ENCODE measurements around the gene FAM181A. TPM values are rescaled to one million over a fixed set of nuclear protein-coding genes. Genes with fewer than 3 reads are reported as not detected.

Gene FAM181A
- total RNA-seq, 2 experiments from 2014 or later: not detected

DNA sequence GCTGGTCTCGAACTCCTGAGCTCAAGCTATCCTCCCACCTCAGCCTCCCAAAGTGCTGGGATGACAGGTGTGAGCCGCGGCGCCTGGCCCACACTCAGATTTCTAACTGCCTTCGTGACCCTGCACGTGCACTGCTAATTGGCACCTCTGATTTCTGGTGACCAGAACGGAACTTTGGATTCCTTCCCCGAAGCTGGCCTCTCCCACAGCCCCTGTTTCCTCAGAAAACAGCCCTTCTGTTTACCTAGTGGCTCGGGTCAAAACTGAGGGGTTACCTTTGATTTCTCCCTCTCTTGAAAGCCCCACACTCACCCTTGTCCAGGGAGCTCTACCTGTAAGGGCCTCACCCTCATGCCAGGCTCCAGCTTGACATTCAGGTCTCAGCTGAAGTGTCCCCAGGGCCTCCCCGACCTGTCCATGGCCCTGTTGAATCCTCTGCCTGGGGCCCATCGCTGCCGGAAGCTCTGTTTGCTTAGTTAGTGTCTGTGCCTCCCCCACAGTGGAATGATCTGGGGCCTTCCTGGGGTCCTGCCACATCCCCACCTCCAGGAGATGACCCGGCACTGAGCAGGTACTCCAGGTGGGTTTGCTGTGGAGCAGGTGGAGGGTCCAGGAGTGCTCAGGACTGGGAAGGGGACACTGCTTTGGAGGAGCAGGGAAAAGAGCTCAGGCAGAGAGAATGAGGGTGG, 24.4 kb upstream of the FAM181A start:
- ChIA-PET CTCF (interaction anchor here (1.3 to 1.5 kb wide), 2 partner anchors 18 to 247 kb away, joined by 4 read pairs; no protein-coding TSS in a partner anchor), POLR2A (no interaction called here)
- H3K4me3 Mint-ChIP-seq: no peak overlapping the region
- H3K36me3 Mint-ChIP-seq (ENCODE audit: low read depth): no peaks in the 10 kb centered on the region
- H3K9me3 Mint-ChIP-seq: no peaks in the 10 kb centered on the region
- H3K27ac Mint-ChIP-seq: no peak overlapping the region
- intact Hi-C loops (cut with micrococcal nuclease): no loop called here
- H3K27me3 Mint-ChIP-seq: no peaks in the 10 kb centered on the region
- TF ChIP-seq, protein P1, sequence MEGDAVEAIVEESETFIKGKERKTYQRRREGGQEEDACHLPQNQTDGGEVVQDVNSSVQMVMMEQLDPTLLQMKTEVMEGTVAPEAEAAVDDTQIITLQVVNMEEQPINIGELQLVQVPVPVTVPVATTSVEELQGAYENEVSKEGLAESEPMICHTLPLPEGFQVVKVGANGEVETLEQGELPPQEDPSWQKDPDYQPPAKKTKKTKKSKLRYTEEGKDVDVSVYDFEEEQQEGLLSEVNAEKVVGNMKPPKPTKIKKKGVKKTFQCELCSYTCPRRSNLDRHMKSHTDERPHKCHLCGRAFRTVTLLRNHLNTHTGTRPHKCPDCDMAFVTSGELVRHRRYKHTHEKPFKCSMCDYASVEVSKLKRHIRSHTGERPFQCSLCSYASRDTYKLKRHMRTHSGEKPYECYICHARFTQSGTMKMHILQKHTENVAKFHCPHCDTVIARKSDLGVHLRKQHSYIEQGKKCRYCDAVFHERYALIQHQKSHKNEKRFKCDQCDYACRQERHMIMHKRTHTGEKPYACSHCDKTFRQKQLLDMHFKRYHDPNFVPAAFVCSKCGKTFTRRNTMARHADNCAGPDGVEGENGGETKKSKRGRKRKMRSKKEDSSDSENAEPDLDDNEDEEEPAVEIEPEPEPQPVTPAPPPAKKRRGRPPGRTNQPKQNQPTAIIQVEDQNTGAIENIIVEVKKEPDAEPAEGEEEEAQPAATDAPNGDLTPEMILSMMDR (IDR thresholded peaks at IDR 0.05): no peak
- H3K4me1 Mint-ChIP-seq (ENCODE audit: low read depth): no peaks in the 10 kb centered on the region
- no peak for ATAC-seq
- no peak for DNase-seq

GRCh38 chr14:93903342-93904184, 23.6 kb upstream of the FAM181A start:
- POLR2A ChIA-PET: no interaction called here
- no peaks in the 10 kb centered on the region for H3K9me3 Mint-ChIP-seq
- no peak overlapping the region for H3K27ac Mint-ChIP-seq
- peak; percentile 7 for DNase-seq
- intact Hi-C loops (cut with micrococcal nuclease): no loop called here
- no peak overlapping the region for H3K4me3 Mint-ChIP-seq
- no peak for ATAC-seq
- TF ChIP-seq, protein P1 (IDR thresholded peaks at IDR 0.05): no peak
- CTCF ChIA-PET: interaction anchor here (1.3 to 1.5 kb wide), 2 partner anchors 19 to 248 kb away, joined by 4 read pairs; no protein-coding TSS in a partner anchor
- H3K4me1 Mint-ChIP-seq (ENCODE audit: low read depth): no peaks in the 10 kb centered on the region
- H3K27me3 Mint-ChIP-seq: no peaks in the 10 kb centered on the region
- H3K36me3 Mint-ChIP-seq (ENCODE audit: low read depth): no peaks in the 10 kb centered on the region

DNA sequence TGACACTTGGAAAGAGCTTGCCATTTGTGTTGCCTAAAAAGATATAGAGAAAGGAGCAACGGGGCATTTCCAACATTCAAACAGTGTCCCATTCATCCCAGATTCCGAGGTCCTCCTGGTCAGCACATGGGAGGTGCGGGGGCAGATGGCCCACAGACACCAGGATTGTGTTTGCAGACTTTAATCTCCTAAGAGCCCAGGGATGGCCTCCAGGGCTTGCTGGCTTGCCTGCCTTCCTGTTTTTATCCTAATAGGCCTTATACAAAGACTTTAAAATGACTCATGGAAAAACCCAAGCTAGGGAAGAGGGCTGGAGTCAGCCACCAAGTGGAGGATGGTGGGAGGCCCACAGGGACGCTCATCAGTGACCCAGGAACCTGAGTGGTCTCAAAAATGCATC, 21.5 kb upstream of the FAM181A start:
- H3K4me1 Mint-ChIP-seq (ENCODE audit: low read depth): no peaks in the 10 kb centered on the region
- DNase-seq: no peak
- TF ChIP-seq, protein P1 (IDR thresholded peaks at IDR 0.05): no peak
- intact Hi-C loops (cut with micrococcal nuclease): no loop called here
- POLR2A ChIA-PET: no interaction called here
- ATAC-seq: no peak
- H3K4me3 Mint-ChIP-seq: no peak overlapping the region
- no peaks in the 10 kb centered on the region for H3K27me3 Mint-ChIP-seq
- H3K36me3 Mint-ChIP-seq (ENCODE audit: low read depth): no peaks in the 10 kb centered on the region
- CTCF ChIA-PET: interaction anchor here (1.1 to 2.1 kb wide), 2 partner anchors 8 to 614 kb away, joined by 3 to 6 read pairs; no protein-coding TSS in a partner anchor
- H3K9me3 Mint-ChIP-seq: no peaks in the 10 kb centered on the region
- no peak overlapping the region for H3K27ac Mint-ChIP-seq

DNA sequence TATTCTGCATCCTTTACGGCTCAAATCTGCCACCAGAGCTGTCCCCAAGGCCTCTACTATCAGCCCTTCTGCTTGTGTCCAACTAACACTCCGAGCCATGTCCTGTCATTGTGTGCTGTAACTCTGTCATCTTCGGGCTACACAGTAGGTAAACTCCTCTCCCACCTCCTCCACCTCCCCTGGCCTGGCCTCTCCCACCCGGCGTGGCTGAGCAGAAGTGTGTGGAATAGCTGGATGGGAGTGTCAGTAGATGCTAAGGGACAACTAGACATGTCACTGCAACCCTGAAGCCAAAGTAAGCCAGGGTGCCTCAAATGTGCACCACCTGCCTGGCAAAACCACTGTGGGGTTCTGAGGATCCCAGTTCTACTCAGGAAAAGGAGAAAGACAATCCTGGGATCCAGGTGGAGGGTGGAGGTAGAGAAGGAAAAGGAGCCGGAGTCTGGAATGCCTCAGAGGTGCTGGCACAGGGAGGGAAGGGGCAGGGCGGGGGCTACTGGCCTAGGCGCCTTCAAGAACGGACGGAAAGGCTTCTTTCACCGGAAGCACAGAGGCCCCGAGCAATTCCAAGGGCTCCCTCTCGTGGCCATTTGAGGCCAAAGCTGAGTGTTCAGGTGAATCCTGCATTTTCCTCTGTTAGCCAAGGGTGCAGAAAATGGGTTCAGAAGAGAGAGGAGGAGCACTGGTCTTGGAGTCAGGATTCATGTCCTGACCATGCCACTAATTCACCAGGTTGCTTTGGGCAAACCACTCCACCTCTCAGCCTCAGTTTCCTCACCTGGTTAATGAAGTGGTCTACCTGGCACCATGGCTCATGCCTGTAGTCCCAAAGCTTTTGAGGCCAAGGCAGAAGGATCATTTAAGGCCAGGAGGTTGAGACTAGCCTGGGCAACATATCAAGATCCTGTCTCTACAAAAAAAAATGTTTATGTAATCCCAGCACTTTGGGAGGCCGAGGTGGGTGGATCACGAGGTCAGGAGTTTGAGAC, 20.5 kb upstream of the FAM181A start:
- ATAC-seq (peak; percentile 84), DNase-seq (peak; percentile 82)
- Mint-ChIP-seq H3K9me3 (no peaks in the 10 kb centered on the region), H3K4me1 (ENCODE audit: low read depth) (no peaks in the 10 kb centered on the region), H3K36me3 (ENCODE audit: low read depth) (no peaks in the 10 kb centered on the region), H3K27me3 (no peaks in the 10 kb centered on the region), H3K27ac (no peak overlapping the region), H3K4me3 (no peak overlapping the region)
- TF ChIP-seq, protein P1 (IDR thresholded peaks at IDR 0.05): peak; percentile 76
- intact Hi-C loops (cut with micrococcal nuclease): no loop called here
- ChIA-PET CTCF (interaction anchor here (0.8 to 2.1 kb wide), 6 partner anchors 9 to 253 kb away, joined by 3 to 7 read pairs (median 4); no protein-coding TSS in a partner anchor), POLR2A (no interaction called here)

Data from activated CD8-positive, alpha-beta T cell treated with anti-CD3 and anti-CD28 coated beads for 36 hours (primary cell).